ENCODE measurements around the gene MYL2.

- no peak for TF ChIP-seq CTCF (IDR thresholded peaks at IDR 0.05; ENCODE audit: low read depth, low read length, poor library complexity, severe bottlenecking)
- TF ChIP-seq EZH2phosphoT487 (IDR thresholded peaks at IDR 0.05; ENCODE audit: borderline replicate concordance, low read length) = no peak
Observed at GRCh38 chr12:110960795-110961194, 40.4 kb upstream of the MYL2 start.
